ENCODE results near the gene ABCG2. TPM values are rescaled to one million over a fixed set of nuclear protein-coding genes. Genes with fewer than 3 reads are reported as not detected.

ABCG2 gene
- polyA plus RNA-seq, 2 of the 4 experiments (the other 2 are of a cell fraction): 27.9 to 55.3 TPM

GRCh38 chr4:88189881-88190585, 31.6 kb upstream of the ABCG2 start:
- H3K4me3 ChIP-seq: no peak overlapping the region
- no peaks in the 10 kb centered on the region; the same call in 2 of the 3 replicates for H3K9me3 ChIP-seq
- peaks cover 31% of the 10 kb centered on the region for H3K4me1 ChIP-seq
- ChIA-PET CTCF (no interaction called here), POLR2A (no interaction called here)
- no peak for FAIRE-seq
- H3K27ac ChIP-seq: peak overlapping the region; percentile 64 to 78
- no peak for ATAC-seq
- 43% methylated on average over 3 of the region's 3 CpGs for WGBS (ENCODE audit: missing lambda C conversion rate)
- peak; percentile 53; the same call in 1 of the 2 replicates for TF ChIP-seq NFE2L2 (conservative IDR thresholded peaks at IDR 0.05; ENCODE audit: low read length)
- peak; percentile 41; the same call in 1 of the 2 replicates for TF ChIP-seq GATA3 (IDR thresholded peaks at IDR 0.05; ENCODE audit: borderline replicate concordance)
- no peak for TF ChIP-seq HEYL (CRISPR knock-in tag; IDR thresholded peaks at IDR 0.05)
- TF ChIP-seq TFCP2L1 (CRISPR knock-in tag; IDR thresholded peaks at IDR 0.05): no peak
- TF ChIP-seq, protein P1, sequence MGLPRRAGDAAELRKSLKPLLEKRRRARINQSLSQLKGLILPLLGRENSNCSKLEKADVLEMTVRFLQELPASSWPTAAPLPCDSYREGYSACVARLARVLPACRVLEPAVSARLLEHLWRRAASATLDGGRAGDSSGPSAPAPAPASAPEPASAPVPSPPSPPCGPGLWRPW (IDR thresholded peaks at IDR 0.05): no peak
- TF ChIP-seq, protein P2, sequence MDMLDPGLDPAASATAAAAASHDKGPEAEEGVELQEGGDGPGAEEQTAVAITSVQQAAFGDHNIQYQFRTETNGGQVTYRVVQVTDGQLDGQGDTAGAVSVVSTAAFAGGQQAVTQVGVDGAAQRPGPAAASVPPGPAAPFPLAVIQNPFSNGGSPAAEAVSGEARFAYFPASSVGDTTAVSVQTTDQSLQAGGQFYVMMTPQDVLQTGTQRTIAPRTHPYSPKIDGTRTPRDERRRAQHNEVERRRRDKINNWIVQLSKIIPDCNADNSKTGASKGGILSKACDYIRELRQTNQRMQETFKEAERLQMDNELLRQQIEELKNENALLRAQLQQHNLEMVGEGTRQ (IDR thresholded peaks at IDR 0.05): no peak
- TF ChIP-seq, protein P3, sequence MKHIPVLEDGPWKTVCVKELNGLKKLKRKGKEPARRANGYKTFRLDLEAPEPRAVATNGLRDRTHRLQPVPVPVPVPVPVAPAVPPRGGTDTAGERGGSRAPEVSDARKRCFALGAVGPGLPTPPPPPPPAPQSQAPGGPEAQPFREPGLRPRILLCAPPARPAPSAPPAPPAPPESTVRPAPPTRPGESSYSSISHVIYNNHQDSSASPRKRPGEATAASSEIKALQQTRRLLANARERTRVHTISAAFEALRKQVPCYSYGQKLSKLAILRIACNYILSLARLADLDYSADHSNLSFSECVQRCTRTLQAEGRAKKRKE (CRISPR knock-in tag; IDR thresholded peaks at IDR 0.05; ENCODE audit: low read depth): no peak
- TF ChIP-seq RCOR1 (IDR thresholded peaks at IDR 0.05; ENCODE audit: low read depth, low read length): no peak
- TF ChIP-seq MAZ (IDR thresholded peaks at IDR 0.05; ENCODE audit: borderline replicate concordance, low read depth, low read length): no peak
- no peak for TF ChIP-seq BCL3 (IDR thresholded peaks at IDR 0.05)
- TF ChIP-seq KDM5A (IDR thresholded peaks at IDR 0.05): no peak
- no peak for TF ChIP-seq HOXB5 (CRISPR knock-in tag; IDR thresholded peaks at IDR 0.05)
- no peak for TF ChIP-seq MAX (IDR thresholded peaks at IDR 0.05)
- TF ChIP-seq MAFK (IDR thresholded peaks at IDR 0.05; ENCODE audit: partially characterized antibody): peak; percentile 39
- no peak for TF ChIP-seq ELK1 (IDR thresholded peaks at IDR 0.05; ENCODE audit: low read depth, low read length)
- no peak for TF ChIP-seq PBX3 (IDR thresholded peaks at IDR 0.05)
- TF ChIP-seq RARB (CRISPR knock-in tag; IDR thresholded peaks at IDR 0.05): no peak
- TF ChIP-seq NR3C1 (IDR thresholded peaks at IDR 0.05): no peak
- no peak for TF ChIP-seq EHMT2 (IDR thresholded peaks at IDR 0.05; ENCODE audit: low read depth)
- no peak for TF ChIP-seq PHF8 (IDR thresholded peaks at IDR 0.05; ENCODE audit: borderline replicate concordance, low read depth)
- TF ChIP-seq HOXA7 (CRISPR knock-in tag; IDR thresholded peaks at IDR 0.05): no peak
- TF ChIP-seq CBX8 (IDR thresholded peaks at IDR 0.05): no peak
- TF ChIP-seq E2F6 (IDR thresholded peaks at IDR 0.05; ENCODE audit: borderline replicate concordance, low read depth): no peak
- no peak for TF ChIP-seq BHLHE40 (IDR thresholded peaks at IDR 0.05; ENCODE audit: low read depth, low read length)
- TF ChIP-seq POLR2A (IDR thresholded peaks at IDR 0.05; ENCODE audit: low read length): no peak
- peak in 1 of 2 experiments; percentile 19 for DNase-seq (ENCODE audit: low read depth in 1 of 2, low spot score in 1 of 2)
- peak overlapping the region; percentile 50 for H3K4me2 ChIP-seq

Data from A549 (cell line).